ENCODE measurements around the gene PITRM1. TPM values are rescaled to one million over a fixed set of nuclear protein-coding genes. Genes with fewer than 3 reads are reported as not detected.

The PITRM1 gene
- total and polyA plus RNA-seq, 2 experiments from 2014 or later = 79.7 to 94.4 TPM

GRCh38 chr10:3133948-3134347 is 38.6 kb downstream of the PITRM1 start:
- Histone ChIP-seq H3K9ac (no peak overlapping the region), H3K27me3 (replicated peaks; ENCODE audit: insufficient read depth) (no peaks in the 10 kb centered on the region), H3K4me2 (ENCODE audit: unreplicated experiment) (no peak overlapping the region), H3K36me3 (ENCODE audit: low read depth) (peaks cover 60% of the 10 kb centered on the region), H3K9me3 (ENCODE audit: low read depth) (no peaks in the 10 kb centered on the region), H3K4me3 (no peak overlapping the region), H4K20me1 (ENCODE audit: insufficient read depth) (no peaks in the 10 kb centered on the region), H3F3A (ENCODE audit: insufficient read depth) (peaks cover 71% of the 10 kb centered on the region), H3K9me2 (ENCODE audit: insufficient read depth) (no peaks in the 10 kb centered on the region), H3K79me2 (ENCODE audit: insufficient read depth) (no peaks in the 10 kb centered on the region), H2AFZ (no peak overlapping the region), H3K27ac (no peak overlapping the region), H3K4me1 (ENCODE audit: insufficient read depth) (peaks cover 22% of the 10 kb centered on the region)
- in situ Hi-C loops (cut with MboI) = no loop called here
- TF ChIP-seq EZH2phosphoT487 (IDR thresholded peaks at IDR 0.05; ENCODE audit: insufficient read depth, low read depth) = no peak
- TF ChIP-seq EZH2 (IDR thresholded peaks at IDR 0.05; ENCODE audit: insufficient read depth, poor library complexity, severe bottlenecking) = no peak
- WGBS, 2 experiments (ENCODE audit: low coverage in 1 of 2, low lambda C conversion rate in 2 of 2, missing lambda C conversion rate in 2 of 2) = 70 to 71% methylated on average over 5 of the region's 5 CpGs
- no peak for DNase-seq

GRCh38 chr10:3132036-3133025 is 40.3 kb downstream of the PITRM1 start:
- H3K79me2 ChIP-seq (ENCODE audit: insufficient read depth) = no peaks in the 10 kb centered on the region
- no peaks in the 10 kb centered on the region for H3K27me3 ChIP-seq (replicated peaks; ENCODE audit: insufficient read depth)
- 79 to 85% methylated on average over 22 of the region's 22 CpGs for WGBS, 2 experiments (ENCODE audit: low coverage in 1 of 2, low lambda C conversion rate in 2 of 2, missing lambda C conversion rate in 2 of 2)
- no peaks in the 10 kb centered on the region for H3K9me3 ChIP-seq (ENCODE audit: low read depth)
- H2AFZ ChIP-seq = no peak overlapping the region
- H3F3A ChIP-seq (ENCODE audit: insufficient read depth) = peaks cover 56% of the 10 kb centered on the region
- no peaks in the 10 kb centered on the region for H4K20me1 ChIP-seq (ENCODE audit: insufficient read depth)
- no peak overlapping the region for H3K4me2 ChIP-seq (ENCODE audit: unreplicated experiment)
- DNase-seq = peak; percentile 79
- H3K9ac ChIP-seq = peak overlapping the region; percentile 36
- TF ChIP-seq EZH2phosphoT487 (IDR thresholded peaks at IDR 0.05; ENCODE audit: insufficient read depth, low read depth) (no peak), EZH2 (IDR thresholded peaks at IDR 0.05; ENCODE audit: insufficient read depth, poor library complexity, severe bottlenecking) (no peak)
- H3K27ac ChIP-seq = peak overlapping the region; percentile 59
- in situ Hi-C loops (cut with MboI) = no loop called here
- H3K4me1 ChIP-seq (ENCODE audit: insufficient read depth) = peaks cover 17% of the 10 kb centered on the region
- no peak overlapping the region for H3K4me3 ChIP-seq
- H3K9me2 ChIP-seq (ENCODE audit: insufficient read depth) = no peaks in the 10 kb centered on the region
- H3K36me3 ChIP-seq (ENCODE audit: low read depth) = peaks cover 45% of the 10 kb centered on the region

GRCh38 chr10:3131098-3131497 is 41.5 kb downstream of the PITRM1 start:
- in situ Hi-C loops (cut with MboI) = no loop called here

GRCh38 chr10:3129581-3130340 is 42.8 kb downstream of the PITRM1 start:
- DNase-seq = no peak
- no peaks in the 10 kb centered on the region for H4K20me1 ChIP-seq (ENCODE audit: insufficient read depth)
- H3K27me3 ChIP-seq (replicated peaks; ENCODE audit: insufficient read depth) = no peaks in the 10 kb centered on the region
- no peaks in the 10 kb centered on the region for H3K9me3 ChIP-seq (ENCODE audit: low read depth)
- H2AFZ ChIP-seq = no peak overlapping the region
- no peaks in the 10 kb centered on the region for H3K9me2 ChIP-seq (ENCODE audit: insufficient read depth)
- 96 to 97% methylated on average over 35 to 40 of the region's 40 CpGs for WGBS, 2 experiments (ENCODE audit: low coverage in 1 of 2, low lambda C conversion rate in 2 of 2, missing lambda C conversion rate in 2 of 2)
- H3F3A ChIP-seq (ENCODE audit: insufficient read depth) = peaks cover 32% of the 10 kb centered on the region; the same call in 1 of the 2 replicates
- no peak overlapping the region for H3K9ac ChIP-seq
- H3K79me2 ChIP-seq (ENCODE audit: insufficient read depth) = no peaks in the 10 kb centered on the region
- H3K4me1 ChIP-seq (ENCODE audit: insufficient read depth) = 0 out of 2 replicates have a peak, but pooled peaks cover 6% of the 10 kb centered on the region
- no peak overlapping the region for H3K4me2 ChIP-seq (ENCODE audit: unreplicated experiment)
- no peak for TF ChIP-seq EZH2 (IDR thresholded peaks at IDR 0.05; ENCODE audit: insufficient read depth, poor library complexity, severe bottlenecking)
- no peak for TF ChIP-seq EZH2phosphoT487 (IDR thresholded peaks at IDR 0.05; ENCODE audit: insufficient read depth, low read depth)
- H3K36me3 ChIP-seq (ENCODE audit: low read depth) = peaks cover 23% of the 10 kb centered on the region
- in situ Hi-C loops (cut with MboI) = no loop called here
- no peak overlapping the region for H3K27ac ChIP-seq
- H3K4me3 ChIP-seq = no peak overlapping the region

More at GRCh38 chr10:3131098-3131497, 41.5 kb downstream of the PITRM1 start:
- H3K36me3 ChIP-seq (ENCODE audit: low read depth) = peaks cover 36% of the 10 kb centered on the region
- no peaks in the 10 kb centered on the region for H3K9me3 ChIP-seq (ENCODE audit: low read depth)
- peak; percentile 30 for DNase-seq
- no peak for TF ChIP-seq EZH2 (IDR thresholded peaks at IDR 0.05; ENCODE audit: insufficient read depth, poor library complexity, severe bottlenecking)
- no peak for TF ChIP-seq EZH2phosphoT487 (IDR thresholded peaks at IDR 0.05; ENCODE audit: insufficient read depth, low read depth)
- no peak overlapping the region for H3K4me3 ChIP-seq
- H4K20me1 ChIP-seq (ENCODE audit: insufficient read depth) = no peaks in the 10 kb centered on the region
- 96 to 98% methylated on average over 4 of the region's 4 CpGs for WGBS, 2 experiments (ENCODE audit: low coverage in 1 of 2, low lambda C conversion rate in 2 of 2, missing lambda C conversion rate in 2 of 2)
- H3K4me2 ChIP-seq (ENCODE audit: unreplicated experiment) = no peak overlapping the region
- H3K27ac ChIP-seq = no peak overlapping the region
- H3K9me2 ChIP-seq (ENCODE audit: insufficient read depth) = no peaks in the 10 kb centered on the region
- no peak overlapping the region for H2AFZ ChIP-seq
- H3K79me2 ChIP-seq (ENCODE audit: insufficient read depth) = no peaks in the 10 kb centered on the region
- peaks cover 45% of the 10 kb centered on the region for H3F3A ChIP-seq (ENCODE audit: insufficient read depth)
- peaks cover 6% of the 10 kb centered on the region; the same call in 1 of the 2 replicates for H3K4me1 ChIP-seq (ENCODE audit: insufficient read depth)
- H3K27me3 ChIP-seq (replicated peaks; ENCODE audit: insufficient read depth) = no peaks in the 10 kb centered on the region
- no peak overlapping the region for H3K9ac ChIP-seq
